DOHH2 (cell line): ENCODE results near the gene LOXL1.

Experiments used
- EZH2phosphoT487 ChIP-seq: fragments of 200-600 bp; sonication (generic); IDR thresholded peaks from 2 replicates; pipeline ENCODE4 v1.6.1; 2017; ENCODE audit warnings: borderline replicate concordance, mild to moderate bottlenecking, antibody characterized with exemption, low read length, moderate library complexity, mixed read lengths
- TF ChIP-seq, protein P1 (sequence below): fragments of 200-600 bp; sonication (generic); IDR thresholded peaks from one replicate; pipeline ENCODE4 v1.5.1; 2014; ENCODE audit warnings: antibody characterized with exemption, mild to moderate bottlenecking, low read depth, low read length; ENCODE audit not compliant: poor library complexity, severe bottlenecking

DNA sequence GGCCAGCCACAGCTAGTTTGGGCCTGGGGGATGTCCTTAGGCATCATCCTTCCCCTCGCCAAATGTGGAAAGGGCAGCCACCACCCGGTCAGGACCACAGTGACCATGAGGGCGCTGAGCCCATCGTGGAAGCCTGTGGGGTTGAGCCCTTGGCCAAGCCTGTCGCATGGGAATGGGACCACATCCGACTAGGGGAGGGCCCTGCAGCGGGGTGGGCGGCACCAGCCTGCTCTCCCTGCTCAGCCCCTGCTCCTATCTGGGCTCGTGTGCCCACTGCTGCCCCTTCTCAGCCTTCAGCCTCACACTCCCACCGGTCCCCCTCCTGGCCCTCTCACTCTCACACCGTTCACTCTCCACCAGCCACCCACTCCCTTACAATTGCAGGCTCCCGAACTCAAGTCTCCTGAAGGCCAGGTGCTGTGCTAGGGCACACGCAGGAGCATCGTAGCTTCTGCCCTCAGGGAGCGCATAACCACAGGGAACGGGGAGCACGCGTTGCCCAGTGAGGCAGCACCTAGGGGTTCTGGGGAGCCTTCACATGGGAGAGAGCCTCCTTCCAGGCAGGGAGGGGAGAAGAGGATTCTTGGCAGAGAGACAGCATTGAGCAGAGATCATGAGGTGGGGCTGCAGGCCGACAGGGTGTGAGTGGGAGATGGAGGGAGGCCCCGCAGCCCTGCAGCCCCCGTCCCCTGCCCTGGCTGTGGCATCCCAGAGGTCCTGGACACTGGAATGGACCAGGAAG is 26.1 kb downstream of the LOXL1 start:
- TF ChIP-seq, protein P1, sequence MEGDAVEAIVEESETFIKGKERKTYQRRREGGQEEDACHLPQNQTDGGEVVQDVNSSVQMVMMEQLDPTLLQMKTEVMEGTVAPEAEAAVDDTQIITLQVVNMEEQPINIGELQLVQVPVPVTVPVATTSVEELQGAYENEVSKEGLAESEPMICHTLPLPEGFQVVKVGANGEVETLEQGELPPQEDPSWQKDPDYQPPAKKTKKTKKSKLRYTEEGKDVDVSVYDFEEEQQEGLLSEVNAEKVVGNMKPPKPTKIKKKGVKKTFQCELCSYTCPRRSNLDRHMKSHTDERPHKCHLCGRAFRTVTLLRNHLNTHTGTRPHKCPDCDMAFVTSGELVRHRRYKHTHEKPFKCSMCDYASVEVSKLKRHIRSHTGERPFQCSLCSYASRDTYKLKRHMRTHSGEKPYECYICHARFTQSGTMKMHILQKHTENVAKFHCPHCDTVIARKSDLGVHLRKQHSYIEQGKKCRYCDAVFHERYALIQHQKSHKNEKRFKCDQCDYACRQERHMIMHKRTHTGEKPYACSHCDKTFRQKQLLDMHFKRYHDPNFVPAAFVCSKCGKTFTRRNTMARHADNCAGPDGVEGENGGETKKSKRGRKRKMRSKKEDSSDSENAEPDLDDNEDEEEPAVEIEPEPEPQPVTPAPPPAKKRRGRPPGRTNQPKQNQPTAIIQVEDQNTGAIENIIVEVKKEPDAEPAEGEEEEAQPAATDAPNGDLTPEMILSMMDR = no peak
- TF ChIP-seq EZH2phosphoT487 = no peak
